Kasumi-1 (cell line): ENCODE data around the gene CGB1.

Source experiments
- DNase-seq, 2 experiments: peaks; one replicate each; lab custom pipeline; 2025; lab: John Stamatoyannopoulos, UW

CGB1 gene

GRCh38 chr19:48993175-48994034 is 43.3 kb downstream of the CGB1 start, which contains the start of the genes GYS1 and RUVBL2:
Gene GYS1, minus strand, starts transcription at chr19:48993309. Its CDS starts 197 bp downstream, at chr19:48993112.
Gene RUVBL2, plus strand, starts transcription at chr19:48993887. Its CDS starts 25 bp downstream, at chr19:48993912.
- peak; percentile 99 for DNase-seq

GRCh38 chr19:48992581-48993174 is 44.0 kb downstream of the CGB1 start:
- no peak for DNase-seq

GRCh38 chr19:48991873-48992580 is 44.7 kb downstream of the CGB1 start:
- peak; percentile 77 to 86 for DNase-seq

GRCh38 chr19:48991011-48991609 is 45.6 kb downstream of the CGB1 start:
- DNase-seq, result no peak

- DNase-seq, result no peak
Measured at GRCh38 chr19:48990400-48990799, 46.3 kb downstream of the CGB1 start.

- DNase-seq, result no peak
Measured at GRCh38 chr19:48989701-48990291, 46.9 kb downstream of the CGB1 start.

GRCh38 chr19:48988860-48989259 is 47.8 kb downstream of the CGB1 start:
- no peak for DNase-seq

GRCh38 chr19:48988286-48988685 is 48.4 kb downstream of the CGB1 start:
- DNase-seq, result no peak

- DNase-seq, result no peak
Measured at GRCh38 chr19:48987323-48987722, 49.4 kb downstream of the CGB1 start.

GRCh38 chr19:48986211-48986610 is 50.5 kb downstream of the CGB1 start:
- no peak for DNase-seq

GRCh38 chr19:48985711-48986110 is 51.0 kb downstream of the CGB1 start:
- no peak for DNase-seq
